Measurements from ENCODE around the gene EMC9.

DNA sequence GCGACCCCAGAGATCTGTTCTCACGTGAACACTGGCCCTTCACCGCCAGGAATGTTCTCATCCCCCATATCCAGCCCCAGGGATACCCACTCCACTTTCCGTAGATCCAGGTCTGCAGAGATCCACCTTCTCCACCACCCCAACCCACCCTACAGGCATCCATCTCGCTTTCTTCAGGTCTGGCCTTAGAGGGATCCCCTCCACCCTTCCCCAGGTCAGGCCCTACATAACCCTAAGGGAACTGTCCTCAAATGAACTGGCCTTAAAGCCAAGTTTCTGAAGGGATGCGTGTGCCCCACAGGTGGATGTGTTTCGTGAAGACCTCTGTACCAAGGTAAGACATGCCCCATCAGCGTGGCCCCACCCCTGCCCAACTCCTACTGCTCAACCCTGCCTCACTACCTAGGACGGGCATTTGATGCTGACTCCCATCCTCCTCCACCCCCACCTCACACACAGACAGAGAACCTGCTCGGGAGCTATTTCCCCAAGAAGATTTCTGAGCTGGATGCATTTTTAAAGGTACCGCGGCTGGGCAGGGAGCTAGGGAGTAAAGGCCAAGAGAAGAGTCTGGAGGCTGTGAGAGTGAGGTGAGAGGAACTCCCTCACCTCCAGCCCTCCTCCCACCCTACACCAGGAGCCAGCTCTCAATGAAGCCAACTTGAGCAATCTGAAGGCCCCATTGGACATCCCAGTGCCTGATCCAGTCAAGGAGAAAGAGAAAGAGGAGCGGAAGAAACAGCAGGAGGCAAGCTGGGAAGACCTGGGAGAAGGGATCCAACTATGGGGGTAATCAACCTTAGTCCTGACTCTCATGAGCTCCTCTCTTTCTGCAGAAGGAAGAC is 4.5 kb downstream of the EMC9 start:
- TF ChIP-seq POLR2A (IDR thresholded peaks at IDR 0.05; ENCODE audit: low read depth, low read length) (no peak), POLR2AphosphoS5 (IDR thresholded peaks at IDR 0.05; ENCODE audit: low read depth, low read length) (no peak; the same call in 1 of the 2 replicates)

Measured in GM12892 (cell line).